SU-DHL-6 (cell line): ENCODE measurements around the gene SHMT1.

Experiments
- CTCF ChIP-seq: fragments of 200-600 bp; sonication (generic); IDR thresholded peaks from one replicate; pipeline ENCODE4 v1.5.1; 2017; ENCODE audit warnings: antibody characterized with exemption, mild to moderate bottlenecking, low read length, moderate library complexity; ENCODE audit not compliant: insufficient read depth, poor library complexity, severe bottlenecking
- EZH2phosphoT487 ChIP-seq: fragments of 200-600 bp; sonication (generic), shearing (Covaris generic); conservative IDR thresholded peaks from 2 replicates; pipeline ENCODE4 v1.6.1; 2018; ENCODE audit warnings: mild to moderate bottlenecking, antibody characterized with exemption, low read length, moderate library complexity, mixed read lengths

DNA sequence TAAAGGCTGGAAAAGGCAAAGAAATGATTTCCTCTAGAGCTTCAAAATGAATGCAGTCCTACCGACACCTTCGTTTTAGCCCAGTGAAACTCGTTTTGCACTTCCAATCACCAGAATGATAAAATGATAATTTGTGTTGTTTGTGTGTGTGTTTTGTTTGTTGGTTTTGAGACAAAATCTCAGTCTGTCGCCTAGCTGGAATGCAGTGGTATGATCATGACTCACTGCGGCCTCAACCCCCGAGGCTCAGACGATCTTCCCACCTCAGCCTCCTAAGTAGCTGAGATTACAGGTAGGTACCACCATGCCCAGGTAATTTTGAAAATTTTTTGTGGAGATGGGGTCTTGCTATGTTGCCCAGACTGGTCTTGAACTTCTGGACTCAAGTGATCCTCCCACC lies 10.9 kb upstream of the SHMT1 start:
- TF ChIP-seq CTCF = no peak
- TF ChIP-seq EZH2phosphoT487 = no peak
